NCI-H524 (cell line): ENCODE results near the gene PTN.
A peak's percentile ranks its signal among the peaks of the same experiment; 100 is the strongest.
"Not testable (repeated sequence)": the region's sequence is repeated elsewhere in the genome, so short reads cannot be mapped to it uniquely, and the experiment has no call there.

Experiments used
- DNase-seq, 2 experiments: peaks; one replicate each; lab custom pipeline; 2025; lab: John Stamatoyannopoulos, UW

Gene PTN

DNA sequence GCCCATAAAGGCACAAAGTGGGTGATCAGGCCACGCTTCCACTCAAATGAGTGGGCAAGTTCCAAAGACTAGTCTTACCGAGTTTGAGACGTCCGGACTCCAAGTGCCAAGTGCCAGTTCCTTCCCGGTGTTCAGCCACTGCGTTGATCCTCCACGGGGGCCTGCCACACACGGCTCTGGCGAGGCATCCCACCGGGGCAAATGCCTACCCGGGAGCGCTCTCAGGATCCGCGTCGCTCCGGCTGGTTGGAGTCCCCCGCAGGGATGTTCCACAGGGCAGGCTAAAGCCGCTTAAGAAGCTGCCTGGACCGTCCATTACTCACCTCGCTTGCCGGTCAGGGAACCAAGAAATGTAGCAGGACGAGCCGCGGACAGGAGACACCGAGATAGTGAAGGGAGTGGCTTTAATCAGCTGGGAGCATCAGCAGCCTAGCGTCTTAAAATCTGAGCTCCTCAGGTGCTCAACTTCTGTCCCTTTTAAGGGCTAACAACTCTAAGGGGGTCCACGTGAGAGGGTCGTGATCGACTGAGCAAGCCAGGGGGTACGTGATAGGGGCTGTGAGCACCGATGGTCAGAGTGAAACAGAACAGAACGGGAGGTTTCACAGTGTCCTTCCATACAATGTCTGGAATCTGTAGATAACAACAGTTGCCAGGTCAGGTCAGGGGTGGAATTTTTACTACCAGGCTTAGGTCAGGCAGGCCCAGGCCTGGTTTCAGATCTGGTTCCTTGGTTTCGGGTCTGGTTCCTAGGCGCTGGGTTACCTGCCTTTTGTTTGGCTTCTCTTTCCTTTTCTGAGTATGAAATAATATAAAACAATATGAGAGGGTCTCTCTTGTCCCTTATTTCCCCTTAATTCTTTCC is 75.3 kb downstream of the PTN start:
- DNase-seq = not testable (repeated sequence)

GRCh38 chr7:137266764-137267163 is 76.8 kb downstream of the PTN start:
- DNase-seq = no peak

DNA sequence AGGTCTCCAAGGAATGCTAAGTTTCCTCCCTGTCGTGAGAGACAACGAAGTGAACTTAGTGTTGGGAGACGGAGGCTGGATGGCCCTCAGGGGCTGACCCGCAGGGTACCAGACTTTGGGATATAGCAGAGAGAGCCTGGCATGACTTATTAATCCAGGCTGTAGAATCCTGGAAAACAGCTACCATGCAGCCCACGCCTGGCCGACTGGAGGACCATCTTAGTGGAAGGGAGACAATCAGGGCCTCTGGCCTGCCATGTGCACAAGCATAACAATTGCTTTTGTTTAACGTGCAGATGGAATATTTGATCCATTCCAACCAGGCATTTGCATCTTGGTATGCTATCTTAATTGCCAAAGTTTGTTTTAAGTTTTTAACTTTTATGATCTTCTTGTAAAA is 78.1 kb downstream of the PTN start:
- DNase-seq = not testable (repeated sequence)

- no peak for DNase-seq
These were observed 80.9 kb downstream of the PTN start for GRCh38 chr7:137262599-137262998.

- DNase-seq = no peak
These were observed 85.0 kb downstream of the PTN start for GRCh38 chr7:137258552-137258951.

GRCh38 chr7:137254766-137255165 is 88.8 kb downstream of the PTN start:
- DNase-seq = no peak

DNA sequence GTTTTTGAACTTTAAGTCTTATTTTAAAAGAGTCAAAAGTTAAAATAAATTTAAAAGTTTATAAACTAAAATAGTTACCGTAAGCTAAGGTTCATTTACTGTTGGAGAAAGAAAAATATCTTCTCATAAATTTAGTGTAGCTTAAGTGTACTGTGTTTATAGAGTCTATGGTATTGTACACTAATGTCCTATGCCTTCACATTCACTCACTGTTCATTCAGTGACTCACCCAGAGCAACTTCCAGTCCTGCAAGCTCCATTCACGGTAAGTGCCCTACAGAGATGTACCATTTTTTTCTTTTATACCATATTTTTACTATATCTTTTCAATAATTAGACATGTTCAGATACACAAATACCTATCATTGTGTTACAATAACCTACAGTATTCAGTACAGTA is 97.6 kb downstream of the PTN start:
- no peak for DNase-seq

- DNase-seq = no peak
These were observed 98.3 kb downstream of the PTN start for GRCh38 chr7:137245186-137245585.

DNA sequence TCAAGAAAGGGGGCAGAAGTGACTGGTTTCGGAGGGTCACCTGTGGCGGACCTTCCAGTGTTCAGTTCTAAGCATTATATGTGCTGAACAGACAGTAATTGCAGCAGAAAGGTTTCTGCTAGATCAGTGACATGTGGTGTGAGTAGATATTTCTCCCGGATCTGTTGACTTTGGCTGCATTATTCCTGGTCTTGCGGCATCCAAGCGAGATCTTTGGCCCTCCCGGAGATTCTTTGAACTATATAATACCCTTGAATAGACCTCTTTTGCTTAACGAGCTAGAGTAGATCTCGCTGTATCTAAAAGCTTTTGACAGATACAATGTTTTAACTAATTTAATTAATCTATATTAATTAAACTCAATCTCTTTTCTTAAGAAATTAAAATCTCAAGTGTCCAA is 99.8 kb downstream of the PTN start:
- DNase-seq = no peak

DNA sequence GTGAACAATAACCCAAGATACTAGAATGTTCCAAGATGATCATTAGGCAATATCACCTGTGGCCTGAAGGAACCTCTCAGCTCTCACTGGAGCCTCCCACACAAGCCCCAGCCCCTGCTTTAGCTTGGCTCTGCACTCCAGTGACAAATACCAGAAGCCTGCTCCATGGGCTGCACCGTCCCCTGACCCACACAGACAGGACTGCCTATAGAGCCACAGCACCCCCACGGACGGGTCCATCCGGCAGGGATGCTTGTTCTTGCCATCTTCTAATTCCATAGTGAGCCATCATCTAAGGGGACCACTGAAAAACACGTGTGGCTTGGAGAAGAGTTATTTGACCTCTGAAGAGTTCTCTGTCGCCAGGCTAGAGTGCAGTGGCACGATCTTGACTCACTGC is 100.9 kb downstream of the PTN start:
- DNase-seq = no peak

- no peak for DNase-seq
These were observed 101.7 kb downstream of the PTN start for GRCh38 chr7:137241655-137242360.

- not testable (repeated sequence) for DNase-seq
These were observed 104.3 kb downstream of the PTN start for GRCh38 chr7:137239186-137239585.

GRCh38 chr7:137235434-137235833 is 108.1 kb downstream of the PTN start:
- no peak for DNase-seq

DNA sequence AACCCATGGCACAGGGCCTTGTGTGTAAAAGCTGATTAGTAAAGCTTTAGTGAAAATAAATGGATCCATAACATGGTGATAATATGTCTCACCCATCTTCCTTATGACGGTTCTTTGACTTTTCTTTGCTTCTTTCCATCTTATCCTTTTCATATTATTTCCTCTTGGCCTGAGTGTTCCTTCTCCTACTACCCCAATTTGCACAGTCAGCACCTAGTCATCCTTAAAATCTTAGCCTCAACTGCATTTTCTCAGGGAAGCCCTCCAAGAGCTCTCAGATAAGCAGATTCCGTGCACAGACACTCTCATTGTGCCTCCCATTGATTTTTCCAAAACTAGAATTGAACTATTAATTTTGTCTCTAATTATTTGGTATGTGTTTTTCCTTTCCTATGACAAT is 112.4 kb downstream of the PTN start:
- DNase-seq = no peak

DNA sequence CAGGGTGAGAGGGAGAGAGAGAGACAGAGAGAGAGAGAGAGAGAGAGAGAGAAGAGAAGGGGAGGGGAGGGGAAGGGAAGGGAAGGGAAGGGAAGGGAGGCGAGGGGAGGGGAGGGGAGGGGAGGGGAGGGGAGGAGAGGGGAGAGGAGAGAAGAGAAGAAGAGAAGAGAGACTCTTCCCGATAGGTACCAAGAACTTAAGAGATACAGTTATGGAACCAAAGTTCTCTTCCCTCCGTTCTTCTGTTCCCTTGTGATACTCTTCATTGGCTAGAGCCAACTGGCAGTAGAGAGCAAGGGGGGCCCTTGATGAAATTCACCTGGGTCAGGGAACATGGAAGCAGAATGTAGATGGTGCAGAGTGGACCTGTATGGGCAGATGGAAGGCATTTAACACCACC is 122.1 kb downstream of the PTN start:
- DNase-seq = no peak

DNA sequence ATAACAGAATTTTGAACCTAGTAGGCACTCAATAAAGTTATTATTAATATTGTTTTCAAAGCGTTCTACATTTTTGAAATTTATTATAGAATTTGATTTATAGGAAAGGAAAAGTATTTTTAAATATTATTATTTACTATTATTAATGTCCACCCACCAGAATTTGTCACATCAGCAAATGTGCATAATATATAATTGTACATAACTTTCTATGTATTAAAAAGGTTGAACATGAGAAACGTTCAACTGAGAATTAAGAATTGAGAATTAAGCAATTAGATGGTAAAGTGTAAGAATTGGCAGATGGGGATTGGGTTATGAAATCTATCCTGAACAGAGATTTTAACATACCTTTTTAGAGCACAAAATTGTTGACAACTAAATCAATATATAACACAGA is 129.8 kb downstream of the PTN start:
- DNase-seq = no peak

- DNase-seq = peak in 1 of 2 experiments; percentile 1
These were observed 134.2 kb downstream of the PTN start for GRCh38 chr7:137209151-137209817.

- DNase-seq = no peak
These were observed 136.8 kb downstream of the PTN start for GRCh38 chr7:137206770-137207169.

GRCh38 chr7:137204246-137204645 is 139.3 kb downstream of the PTN start:
- DNase-seq = no peak

GRCh38 chr7:137203351-137203750 is 140.2 kb downstream of the PTN start:
- no peak for DNase-seq

GRCh38 chr7:137196648-137197047 is 146.9 kb downstream of the PTN start:
- DNase-seq = no peak

- no peak for DNase-seq
These were observed 147.5 kb downstream of the PTN start for GRCh38 chr7:137195996-137196395.

DNA sequence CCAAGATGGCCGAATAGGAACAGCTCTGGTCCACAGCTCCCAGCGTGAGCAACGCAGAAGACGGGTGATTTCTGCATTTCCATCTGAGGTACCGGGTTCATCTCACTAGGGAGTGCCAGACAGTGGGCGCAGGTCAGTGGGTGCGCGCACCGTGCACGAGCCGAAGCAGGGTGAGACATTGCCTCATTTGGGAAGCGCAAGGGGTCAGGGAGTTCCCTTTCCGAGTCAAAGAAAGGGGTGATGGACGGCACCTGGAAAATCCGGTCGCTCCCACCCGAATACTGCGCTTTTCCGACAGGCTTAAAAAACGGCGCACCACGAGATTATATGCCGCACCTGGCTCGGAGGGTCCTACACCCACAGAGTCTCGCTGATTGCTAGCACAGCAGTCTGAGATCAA is 161.9 kb downstream of the PTN start:
- DNase-seq = not testable (repeated sequence)
